Vagina (tissue), 2 donors: ENCODE results near the gene NXPH2. TPM values are rescaled to one million over a fixed set of nuclear protein-coding genes. Genes with fewer than 3 reads are reported as not detected.

Source experiments
- DNase-seq, 2 donors: peaks; one replicate each; pipeline ENCODE4 v3.0.0-alpha.2; 2017; ENCODE audit errors: extremely low spot score in 2 of 2
- H3K27ac ChIP-seq: fragments of 200-600 bp; sonication (generic); one replicate; pipeline ENCODE4 v1.5.1; 2019
- H3K27me3 ChIP-seq: fragments of 200-600 bp; sonication (generic); one replicate; pipeline ENCODE4 v1.5.1; 2019
- H3K36me3 ChIP-seq, 2 donors: fragments of 200-600 bp; sonication (generic); one replicate each; pipeline ENCODE4 v1.5.1; 2017 to 2019
- H3K4me1 ChIP-seq: fragments of 200-600 bp; sonication (generic); one replicate; pipeline ENCODE4 v1.5.1; 2019
- H3K4me3 ChIP-seq, 2 donors: fragments of 200-600 bp; sonication (generic); 1 replicate in 1 of 2; 2 replicates in 1 of 2; pipeline ENCODE4 v1.5.1; 2016 to 2019
- H3K9me3 ChIP-seq: fragments of 200-600 bp; sonication (generic); one replicate; pipeline ENCODE4 v1.5.1; 2019
- CTCF ChIP-seq, 3 experiments: fragments of 450-650 bp in 2 of 3; fragments of 200-600 bp in 1 of 3; sonication (generic) in 1 of 3; IDR thresholded peaks; one replicate each; pipeline ENCODE4 v1.5.1; 2017 to 2019; ENCODE audit warnings: antibody characterized with exemption in 3 of 3, mild to moderate bottlenecking in 2 of 3, moderate library complexity in 2 of 3
- POLR2A ChIP-seq, 2 donors: fragments of 450-650 bp; IDR thresholded peaks; one replicate each; pipeline ENCODE4 v1.6.1; 2017; ENCODE audit warnings: antibody characterized with exemption in 2 of 2, mild to moderate bottlenecking in 2 of 2, moderate library complexity in 2 of 2
- POLR2AphosphoS5 ChIP-seq, 2 donors: sonication (generic); formaldehyde crosslinking; IDR thresholded peaks; one replicate each; pipeline ENCODE4 v1.9.0; 2017; ENCODE audit warnings: antibody characterized with exemption in 2 of 2, mild to moderate bottlenecking in 2 of 2, low read depth in 1 of 2; ENCODE audit not compliant: insufficient read depth in 1 of 2
- intact Hi-C: fragments of 100-400 bp; cut with DNase I; formaldehyde crosslinking; loops from one replicate; pipeline ENCODE4 v1.15.1; 2023
- total RNA-seq: library from RNA; depleted of rRNA; stranded (reverse); fragments of >200 nt; gene quantifications from one replicate; pipeline ENCODE4 v1.2.3, GENCODE V29; 2016

NXPH2 gene
- total RNA-seq, 1 donor from 2014 or later, result not detected

- H3K27me3 ChIP-seq, result no peaks in the 10 kb centered on the region
- no peak for DNase-seq
- H3K4me1 ChIP-seq, result no peaks in the 10 kb centered on the region
- no peak overlapping the region for H3K27ac ChIP-seq
- no peaks in the 10 kb centered on the region for H3K36me3 ChIP-seq
- no peak overlapping the region for H3K4me3 ChIP-seq
- intact Hi-C loops, result no loop called here
- no peaks in the 10 kb centered on the region for H3K9me3 ChIP-seq
- TF ChIP-seq POLR2AphosphoS5 (IDR thresholded peaks at IDR 0.05; ENCODE audit: insufficient read depth in 1 of 2, low read depth in 1 of 2) (no peak), POLR2A (IDR thresholded peaks at IDR 0.05) (no peak), CTCF (IDR thresholded peaks at IDR 0.05) (no peak)
Observed at GRCh38 chr2:138640921-138641676, 139.1 kb downstream of the NXPH2 start.

GRCh38 chr2:138637686-138638085 lies 142.5 kb downstream of the NXPH2 start:
- no peak for TF ChIP-seq POLR2AphosphoS5 (IDR thresholded peaks at IDR 0.05; ENCODE audit: insufficient read depth in 1 of 2, low read depth in 1 of 2)
- no peak for TF ChIP-seq CTCF (IDR thresholded peaks at IDR 0.05)
- TF ChIP-seq POLR2A (IDR thresholded peaks at IDR 0.05), result no peak
- no peak for DNase-seq
- intact Hi-C loops, result no loop called here
- Histone ChIP-seq H3K4me3 (no peak overlapping the region), H3K4me1 (no peaks in the 10 kb centered on the region), H3K36me3 (no peaks in the 10 kb centered on the region), H3K9me3 (no peaks in the 10 kb centered on the region), H3K27me3 (no peaks in the 10 kb centered on the region), H3K27ac (no peak overlapping the region)

- TF ChIP-seq CTCF (IDR thresholded peaks at IDR 0.05), result no peak
- TF ChIP-seq POLR2AphosphoS5 (IDR thresholded peaks at IDR 0.05; ENCODE audit: insufficient read depth in 1 of 2, low read depth in 1 of 2), result no peak
- TF ChIP-seq POLR2A (IDR thresholded peaks at IDR 0.05), result no peak
- Histone ChIP-seq H3K4me1 (no peaks in the 10 kb centered on the region), H3K36me3 (no peaks in the 10 kb centered on the region), H3K27ac (no peak overlapping the region), H3K27me3 (no peaks in the 10 kb centered on the region), H3K9me3 (no peaks in the 10 kb centered on the region), H3K4me3 (no peak overlapping the region)
- intact Hi-C loops, result no loop called here
- DNase-seq, result no peak
Observed at GRCh38 chr2:138637061-138637460, 143.1 kb downstream of the NXPH2 start.

GRCh38 chr2:138633049-138633448 lies 147.1 kb downstream of the NXPH2 start:
- no peaks in the 10 kb centered on the region for H3K36me3 ChIP-seq
- no peak for DNase-seq
- intact Hi-C loops, result no loop called here
- H3K27ac ChIP-seq, result no peak overlapping the region
- H3K4me3 ChIP-seq, result no peak overlapping the region
- no peaks in the 10 kb centered on the region for H3K27me3 ChIP-seq
- TF ChIP-seq POLR2A (IDR thresholded peaks at IDR 0.05) (no peak), POLR2AphosphoS5 (IDR thresholded peaks at IDR 0.05; ENCODE audit: insufficient read depth in 1 of 2, low read depth in 1 of 2) (no peak), CTCF (IDR thresholded peaks at IDR 0.05) (no peak)
- no peaks in the 10 kb centered on the region for H3K9me3 ChIP-seq
- no peaks in the 10 kb centered on the region for H3K4me1 ChIP-seq

GRCh38 chr2:138632066-138632620 lies 148.0 kb downstream of the NXPH2 start:
- Histone ChIP-seq H3K36me3 (no peaks in the 10 kb centered on the region), H3K4me1 (no peaks in the 10 kb centered on the region), H3K27me3 (no peaks in the 10 kb centered on the region), H3K4me3 (no peak overlapping the region), H3K9me3 (no peaks in the 10 kb centered on the region), H3K27ac (no peak overlapping the region)
- DNase-seq, result no peak
- intact Hi-C loops, result no loop called here
- no peak for TF ChIP-seq POLR2AphosphoS5 (IDR thresholded peaks at IDR 0.05; ENCODE audit: insufficient read depth in 1 of 2, low read depth in 1 of 2)
- no peak for TF ChIP-seq CTCF (IDR thresholded peaks at IDR 0.05)
- TF ChIP-seq POLR2A (IDR thresholded peaks at IDR 0.05), result no peak
